Fibroblast of skin of scalp (primary cell): ENCODE data around the gene MCM6.
"Not testable (repeated sequence)": the region's sequence is repeated elsewhere in the genome, so short reads cannot be mapped to it uniquely, and the experiment has no call there.

Experiments
- DNase-seq: peaks from one replicate; pipeline ENCODE4 v3.0.0-alpha.2; 2013

The MCM6 gene

DNA sequence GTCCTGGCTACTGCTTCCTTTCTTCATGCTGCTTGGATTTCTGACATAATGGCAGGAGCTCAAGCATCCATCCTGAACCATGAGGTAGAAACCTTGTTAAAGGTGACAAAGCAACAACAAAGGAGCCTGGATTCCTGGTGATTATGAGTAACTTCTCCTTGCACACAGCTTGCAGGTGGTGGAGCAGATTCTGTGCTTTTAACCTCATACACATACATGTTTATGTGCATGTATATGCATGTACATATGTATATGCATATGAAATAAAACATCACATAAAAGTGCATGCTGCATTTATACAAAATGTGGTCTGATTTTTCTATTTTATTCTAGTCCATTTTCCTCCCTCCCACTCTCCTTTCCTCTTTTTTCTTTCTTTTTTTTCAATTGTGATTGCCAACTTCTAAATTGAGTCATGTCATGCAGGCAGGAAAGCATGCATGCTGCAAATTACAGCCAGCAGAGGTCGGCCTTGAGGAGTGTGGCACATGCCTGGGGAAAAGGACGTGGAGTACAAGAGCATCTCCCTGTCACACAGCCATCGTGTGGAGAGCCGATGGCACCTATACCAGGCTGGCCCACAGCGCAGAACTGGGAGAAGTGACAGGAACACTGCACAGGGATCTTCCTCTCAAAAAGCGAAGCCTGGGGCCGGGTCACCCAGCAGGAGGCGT, 57.2 kb downstream of the MCM6 start:
- peak; percentile 51 for DNase-seq

DNA sequence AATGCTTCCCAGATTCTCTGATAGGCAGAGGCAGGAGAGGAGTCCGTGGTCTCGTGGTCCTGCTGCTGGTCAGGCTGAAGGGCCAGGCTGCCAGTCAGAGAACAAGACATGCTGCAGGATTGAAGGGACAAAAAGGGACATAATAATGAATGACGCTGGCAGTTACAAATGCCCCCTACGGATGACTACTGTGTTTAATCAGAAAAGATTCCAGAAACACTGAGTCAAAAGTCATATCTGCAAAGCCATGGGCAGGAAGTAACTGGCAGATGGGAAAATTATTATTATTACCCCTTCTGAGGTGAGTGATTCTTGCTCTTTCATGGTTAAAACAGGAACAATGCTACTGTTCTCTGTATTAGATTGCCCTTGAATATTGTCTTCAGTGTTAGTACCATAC, 58.3 kb downstream of the MCM6 start:
- DNase-seq, result peak; percentile 30

DNA sequence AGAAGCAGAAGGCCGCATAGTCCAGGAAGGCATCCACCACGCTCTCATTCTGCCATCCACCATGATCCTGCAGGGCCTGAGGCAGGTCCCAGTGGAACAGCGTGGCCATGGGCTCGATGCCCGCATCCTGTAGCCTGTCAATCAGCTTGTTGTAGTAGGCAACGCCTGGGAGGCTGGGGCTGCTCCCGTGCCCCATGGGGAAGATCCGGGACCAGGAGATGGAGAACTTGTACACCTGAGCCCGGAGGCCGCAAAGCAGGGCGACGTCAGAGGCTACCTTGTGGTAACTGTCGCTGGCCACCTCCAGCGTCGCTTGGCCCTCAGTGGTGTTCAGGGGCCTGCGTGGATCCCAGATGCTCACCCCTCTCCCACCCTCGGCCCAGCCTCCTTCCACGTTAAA, 58.8 kb downstream of the MCM6 start:
- DNase-seq, result no peak

GRCh38 chr2:135815269-135815668, 61.0 kb downstream of the MCM6 start:
- no peak for DNase-seq

- no peak for DNase-seq
Measured at GRCh38 chr2:135812907-135813511, 63.2 kb downstream of the MCM6 start.

GRCh38 chr2:135807874-135808273, 68.4 kb downstream of the MCM6 start:
- DNase-seq, result not testable (repeated sequence)

- no peak for DNase-seq
Measured at GRCh38 chr2:135803278-135803677, 73.0 kb downstream of the MCM6 start.

GRCh38 chr2:135802350-135802749, 73.9 kb downstream of the MCM6 start:
- no peak for DNase-seq

DNA sequence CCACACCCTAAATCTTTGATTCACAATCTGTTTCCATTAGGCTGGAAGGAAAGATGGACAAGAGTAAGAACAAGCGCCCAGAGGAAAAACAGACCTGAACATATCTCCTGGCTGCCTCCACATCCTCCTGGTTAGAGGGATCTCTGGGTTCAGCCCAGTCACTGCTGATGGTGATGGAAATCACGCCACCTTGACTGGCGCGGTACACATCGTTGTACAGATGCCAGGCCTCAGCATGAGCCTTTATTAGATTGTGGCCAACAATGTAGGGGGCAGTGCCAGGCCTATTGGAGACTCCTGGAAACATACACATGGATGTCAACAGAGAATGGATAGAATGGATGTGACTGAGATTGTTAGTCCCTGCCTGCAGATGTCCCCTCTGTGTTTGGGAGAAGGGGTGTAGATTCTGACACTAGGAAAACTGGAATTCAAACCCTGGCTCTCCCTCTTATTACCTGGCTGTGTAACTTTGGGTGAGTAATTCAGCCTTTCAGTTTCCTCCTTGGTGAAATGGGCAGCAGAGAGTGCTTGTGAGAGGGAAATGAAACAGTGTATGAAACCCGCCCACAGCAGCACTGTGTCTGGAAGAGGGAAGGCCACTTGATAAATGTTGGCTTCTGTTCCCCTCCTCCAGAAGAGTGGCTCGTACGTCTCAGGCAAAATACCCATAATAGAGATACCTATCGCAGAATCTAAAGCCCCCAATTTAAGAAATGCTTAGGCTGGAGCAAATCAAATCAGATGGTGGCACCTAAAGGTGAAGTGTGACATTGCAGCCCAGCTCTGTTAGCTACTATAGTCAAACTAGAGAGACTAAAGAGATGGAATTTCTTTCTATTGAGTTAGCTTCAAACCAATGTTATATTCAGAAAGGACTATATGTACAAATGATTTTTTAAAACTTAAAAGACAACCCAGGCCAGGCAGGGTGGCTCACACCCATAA, 75.5 kb downstream of the MCM6 start:
- DNase-seq, result no peak

DNA sequence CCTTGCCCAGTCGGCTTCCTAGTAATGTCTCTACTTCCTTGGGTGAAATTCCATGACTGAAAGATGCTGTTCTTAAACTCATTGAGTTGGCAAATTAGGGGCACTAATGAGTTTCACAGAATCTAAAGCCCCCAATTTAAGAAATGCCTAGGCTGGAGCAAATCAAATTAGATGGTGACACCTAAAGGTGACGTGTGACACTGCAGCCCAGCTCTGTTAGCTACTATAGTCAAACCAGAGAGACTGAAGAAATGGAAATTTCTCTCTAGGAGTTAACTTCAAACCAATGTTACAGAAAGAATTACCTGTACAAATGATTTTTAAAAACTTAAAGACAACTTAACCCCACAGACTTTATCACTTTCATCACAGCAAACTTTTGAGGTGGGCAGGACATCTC, 76.5 kb downstream of the MCM6 start:
- DNase-seq, result no peak

GRCh38 chr2:135798762-135799161, 77.5 kb downstream of the MCM6 start:
- no peak for DNase-seq

DNA sequence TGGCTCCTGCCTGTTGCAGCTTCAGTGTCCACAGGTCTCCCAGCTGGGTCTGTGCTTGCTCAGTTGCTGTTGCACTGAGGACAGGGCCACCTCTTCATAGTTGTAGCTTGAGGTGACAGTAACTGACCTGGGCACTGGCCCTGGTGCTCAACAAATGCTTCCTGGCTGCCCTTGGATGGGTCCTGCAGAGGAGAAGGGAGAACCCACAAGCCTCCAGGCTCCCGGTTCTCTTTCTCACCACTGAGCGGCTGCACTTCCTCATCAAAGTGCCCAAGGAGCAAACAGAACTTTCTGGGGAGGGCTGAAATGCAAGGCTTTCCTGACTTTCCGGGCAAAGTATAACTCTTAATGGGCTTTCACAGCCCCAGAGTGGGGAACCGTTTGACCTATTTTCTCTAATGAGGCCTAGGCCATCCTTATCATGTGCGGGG, 78.0 kb downstream of the MCM6 start:
- DNase-seq, result no peak

GRCh38 chr2:135797497-135798274, 78.6 kb downstream of the MCM6 start:
- peak; percentile 81 for DNase-seq

DNA sequence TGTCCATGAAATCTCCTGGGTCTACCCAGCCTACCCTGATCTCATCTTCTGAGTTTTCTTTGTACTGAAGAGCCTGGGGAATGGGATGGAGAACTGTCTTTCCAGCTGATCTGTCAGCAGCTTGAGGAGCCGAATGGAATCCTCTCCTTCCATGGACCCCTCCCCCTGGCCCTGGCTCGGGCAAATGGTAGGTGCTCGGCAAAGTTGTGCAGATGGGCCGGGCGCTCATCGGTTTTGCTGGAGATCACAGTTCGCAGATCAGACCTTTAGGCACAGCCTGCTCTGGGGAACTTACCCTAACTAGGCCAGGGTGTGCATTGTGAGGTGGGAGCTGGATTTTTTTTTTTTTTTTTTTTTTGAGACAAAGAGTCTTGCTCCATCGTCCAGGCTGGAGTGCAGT, 79.6 kb downstream of the MCM6 start:
- DNase-seq, result no peak

DNA sequence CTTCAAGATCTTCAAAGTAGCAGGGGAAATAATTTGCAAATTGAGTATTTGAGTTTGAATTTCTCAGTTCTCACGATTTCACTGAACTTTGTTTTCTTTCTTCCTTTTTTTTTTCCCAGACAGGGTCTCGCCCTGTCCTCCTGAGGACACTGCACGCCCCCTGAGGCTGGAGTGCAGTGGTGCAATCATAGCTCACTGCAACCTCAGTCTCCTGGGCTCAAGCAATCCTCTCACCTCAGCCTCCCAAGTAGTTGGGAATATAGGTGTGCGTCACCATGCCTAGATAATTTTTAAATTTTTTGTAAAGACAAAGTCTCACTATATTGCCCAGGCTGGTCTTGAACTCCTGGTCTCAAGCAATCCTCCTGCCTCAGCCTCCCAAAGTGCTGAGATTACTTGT, 80.6 kb downstream of the MCM6 start:
- not testable (repeated sequence) for DNase-seq

DNA sequence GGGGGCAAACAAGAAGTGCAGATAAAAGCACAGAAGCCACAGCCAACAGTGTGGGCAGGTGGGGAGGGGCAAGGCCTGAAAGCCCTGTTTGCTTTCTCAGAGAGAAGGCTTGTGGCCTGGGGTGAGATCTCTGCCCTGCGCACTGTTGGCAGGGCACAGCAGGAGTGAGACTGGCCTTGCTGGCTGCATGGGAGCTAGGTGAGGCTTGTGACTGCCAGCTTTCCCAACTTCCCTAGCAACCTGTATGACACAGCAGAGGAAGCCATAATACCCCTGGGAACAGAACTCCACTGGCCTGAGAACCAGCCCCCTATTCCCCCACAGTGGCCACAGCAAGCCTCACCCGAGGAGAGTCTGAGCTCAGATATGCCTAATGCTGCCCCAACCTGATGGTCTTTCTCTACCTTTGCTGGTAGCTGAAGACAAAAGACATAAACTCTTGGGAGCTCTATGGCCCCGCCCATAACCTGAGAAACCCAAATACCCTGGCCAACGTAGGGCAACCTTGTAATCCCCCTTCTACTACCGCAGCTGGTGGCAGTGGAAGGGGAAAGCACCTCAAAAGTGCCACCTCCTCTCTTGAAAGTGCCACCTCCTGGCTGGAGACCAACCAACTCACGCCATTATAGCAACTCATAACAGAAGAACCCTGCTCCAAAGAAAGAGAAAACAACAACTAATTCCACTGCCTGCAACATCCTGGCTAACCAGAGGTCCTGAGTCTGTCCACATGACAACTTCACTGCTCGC, 83.7 kb downstream of the MCM6 start:
- DNase-seq, result no peak

DNA sequence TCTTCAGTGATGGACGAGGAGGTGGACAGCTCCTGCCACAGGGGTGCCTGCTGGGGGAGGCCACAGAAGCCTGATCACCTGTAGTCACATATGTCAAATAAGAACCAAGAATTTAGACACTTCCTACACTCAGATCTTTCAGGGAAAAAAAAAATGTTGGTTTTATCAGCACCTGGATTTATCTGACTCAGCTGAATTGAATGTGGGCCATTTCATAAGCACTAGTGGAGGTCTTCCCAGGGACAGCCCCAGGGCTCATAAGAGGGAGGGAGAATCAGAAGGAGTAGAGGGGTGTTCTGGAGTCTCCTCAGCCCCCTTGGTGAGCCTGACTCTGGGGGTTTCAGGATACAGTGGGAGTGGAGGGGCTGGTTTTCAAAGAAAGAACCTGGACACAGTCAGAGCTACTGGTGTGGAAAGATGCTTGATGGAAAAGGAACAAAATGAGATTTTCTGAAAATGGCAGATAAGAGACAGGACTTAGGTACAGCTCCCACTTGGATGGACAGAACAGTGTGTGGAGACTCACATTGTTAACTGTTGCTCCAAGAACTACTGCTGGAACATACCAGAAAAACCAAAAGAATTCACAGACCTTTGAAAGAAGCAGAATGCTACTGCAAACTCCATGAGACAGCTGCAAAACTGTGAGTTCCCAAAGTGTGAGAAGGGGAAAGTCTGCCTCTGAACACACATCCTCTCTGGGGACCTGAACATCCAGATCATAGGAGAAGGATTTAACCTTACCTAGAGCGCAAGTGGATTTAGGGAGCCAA, 84.6 kb downstream of the MCM6 start:
- DNase-seq, result peak; percentile 58

DNA sequence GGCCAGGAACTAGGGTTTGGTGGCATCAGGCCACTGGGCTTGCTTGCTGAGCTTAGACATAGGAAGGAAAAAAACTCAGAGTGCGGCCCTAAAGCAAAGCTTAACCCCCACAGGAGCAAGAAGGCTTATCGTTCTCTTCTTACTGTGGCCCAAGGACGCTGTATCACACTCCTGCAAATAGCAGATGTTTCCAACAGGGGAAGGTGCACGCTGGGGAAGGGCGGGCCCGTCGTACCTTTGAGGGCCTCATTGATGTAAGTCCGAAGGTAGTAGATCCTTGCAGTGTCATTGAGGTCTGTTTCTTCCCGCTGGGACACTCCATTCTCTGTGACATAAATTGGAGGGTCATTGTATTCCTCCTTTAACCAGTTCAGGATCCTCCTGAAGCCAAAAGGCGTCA, 85.8 kb downstream of the MCM6 start:
- no peak for DNase-seq
